ENCODE results near the gene DPYD.

DNA sequence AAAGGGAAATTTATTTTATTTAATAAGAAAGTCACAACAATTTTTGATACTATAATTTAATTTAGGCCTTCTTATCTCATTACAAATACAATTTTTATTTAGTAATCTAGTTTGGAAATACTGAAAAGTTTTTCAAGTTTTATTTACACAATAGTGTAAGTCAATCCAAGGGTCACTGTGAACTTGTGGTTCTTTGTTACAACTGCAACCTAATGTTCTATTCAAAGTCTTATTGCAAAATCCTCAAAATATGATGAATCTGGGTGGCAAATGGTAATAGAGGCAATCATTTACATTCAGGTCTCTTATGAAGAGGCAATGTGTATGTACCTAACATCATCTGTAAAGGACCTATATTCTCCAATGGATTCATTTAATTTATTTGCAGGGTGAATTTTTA lies 421.2 kb downstream of the DPYD start:
- TF ChIP-seq EP300 (IDR thresholded peaks at IDR 0.05) (no peak), POLR2A (IDR thresholded peaks at IDR 0.05) (no peak)
- TF ChIP-seq, protein P1, sequence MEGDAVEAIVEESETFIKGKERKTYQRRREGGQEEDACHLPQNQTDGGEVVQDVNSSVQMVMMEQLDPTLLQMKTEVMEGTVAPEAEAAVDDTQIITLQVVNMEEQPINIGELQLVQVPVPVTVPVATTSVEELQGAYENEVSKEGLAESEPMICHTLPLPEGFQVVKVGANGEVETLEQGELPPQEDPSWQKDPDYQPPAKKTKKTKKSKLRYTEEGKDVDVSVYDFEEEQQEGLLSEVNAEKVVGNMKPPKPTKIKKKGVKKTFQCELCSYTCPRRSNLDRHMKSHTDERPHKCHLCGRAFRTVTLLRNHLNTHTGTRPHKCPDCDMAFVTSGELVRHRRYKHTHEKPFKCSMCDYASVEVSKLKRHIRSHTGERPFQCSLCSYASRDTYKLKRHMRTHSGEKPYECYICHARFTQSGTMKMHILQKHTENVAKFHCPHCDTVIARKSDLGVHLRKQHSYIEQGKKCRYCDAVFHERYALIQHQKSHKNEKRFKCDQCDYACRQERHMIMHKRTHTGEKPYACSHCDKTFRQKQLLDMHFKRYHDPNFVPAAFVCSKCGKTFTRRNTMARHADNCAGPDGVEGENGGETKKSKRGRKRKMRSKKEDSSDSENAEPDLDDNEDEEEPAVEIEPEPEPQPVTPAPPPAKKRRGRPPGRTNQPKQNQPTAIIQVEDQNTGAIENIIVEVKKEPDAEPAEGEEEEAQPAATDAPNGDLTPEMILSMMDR (IDR thresholded peaks at IDR 0.05) = no peak

Data from ovary (tissue), 3 donors.